Thyroid gland (tissue), 4 donors: ENCODE results near the gene LAPTM4A.

Experiments
- CTCF ChIP-seq, 6 experiments: fragments of 200-600 bp in 3 of 6; fragments of 450-650 bp in 3 of 6; sonication (generic) in 3 of 6; IDR thresholded peaks; one replicate each; pipeline ENCODE4 v1.5.1; 2016 to 2019; ENCODE audit warnings: antibody characterized with exemption in 6 of 6, mild to moderate bottlenecking in 2 of 6, inconsistent platforms in 1 of 6, moderate library complexity in 1 of 6
- POLR2A ChIP-seq, 2 donors: fragments of 450-650 bp; IDR thresholded peaks; one replicate each; pipeline ENCODE4 v1.6.1; 2017; ENCODE audit warnings: antibody characterized with exemption in 2 of 2, mild to moderate bottlenecking in 2 of 2, moderate library complexity in 1 of 2

DNA sequence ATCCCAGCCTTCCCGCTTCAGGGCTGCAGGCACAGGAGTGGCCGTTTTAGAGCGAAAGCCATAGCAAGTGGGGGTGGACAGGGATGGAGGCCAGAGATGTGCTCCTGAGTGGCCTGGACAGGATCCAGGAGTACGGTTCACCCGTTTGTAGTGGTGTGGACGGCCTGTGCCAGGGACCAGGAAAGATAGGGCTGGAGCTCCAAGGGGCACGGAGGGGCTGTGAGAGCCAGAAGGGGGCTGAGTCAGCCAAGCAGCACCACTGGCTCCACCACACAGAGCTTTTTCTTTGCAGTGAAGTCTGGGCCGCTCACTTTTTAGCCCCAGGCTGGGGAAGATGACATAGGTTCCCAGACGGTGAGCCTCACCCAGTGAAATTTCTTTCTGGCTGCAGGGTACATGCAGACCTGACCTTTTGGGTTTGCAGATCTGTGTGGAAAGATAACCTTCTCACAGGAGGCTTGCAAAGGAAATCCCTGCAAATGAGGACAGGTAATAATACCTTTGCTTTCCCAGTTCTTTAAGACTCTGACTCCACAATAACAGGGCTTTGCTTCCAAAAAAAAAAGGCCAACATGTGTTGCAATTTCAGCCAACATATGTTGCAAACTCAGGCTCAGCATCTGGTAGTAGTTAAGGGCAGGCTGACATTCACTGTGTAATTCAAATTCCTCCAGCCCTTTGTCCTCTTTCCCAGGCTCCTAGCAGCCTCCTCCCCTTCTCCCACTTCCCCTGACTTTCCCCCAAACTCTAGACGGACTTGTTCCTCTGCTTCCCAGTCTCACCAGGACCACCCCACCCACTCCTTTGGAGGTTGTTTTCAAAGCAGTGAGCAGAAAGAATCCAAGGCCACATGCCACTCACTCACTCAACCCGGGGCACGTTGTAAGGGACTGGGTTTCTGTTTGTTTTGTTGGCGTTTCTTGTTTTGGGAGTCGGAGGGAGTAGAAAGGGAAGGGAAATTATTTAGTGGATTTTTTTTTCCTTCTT, 20.3 kb upstream of the LAPTM4A start:
- TF ChIP-seq CTCF (IDR thresholded peaks at IDR 0.05) (no peak), POLR2A (IDR thresholded peaks at IDR 0.05) (peak in 1 of 2 donors; percentile 35)
